AG09309 (cell line): ENCODE results near the gene HOXD9.
A peak's percentile ranks its signal among the peaks of the same experiment; 100 is the strongest.

Experiments
- DNase-seq: peaks from one replicate; pipeline ENCODE4 v3.0.0-alpha.2; 2010; ENCODE audit warnings: low read depth
- H3K4me3 ChIP-seq: 2 replicates; pipeline ENCODE4 v1.5.1; 2011; ENCODE audit warnings: mild to moderate bottlenecking, low read depth, low read length, moderate library complexity; ENCODE audit not compliant: control insufficient read depth
- TF ChIP-seq, protein P1 (sequence below): IDR thresholded peaks from 2 replicates; pipeline ENCODE4 v1.5.1; 2011; ENCODE audit warnings: mild to moderate bottlenecking, low read depth, low read length, inconsistent platforms; ENCODE audit not compliant: insufficient read depth, control insufficient read depth; ENCODE audit errors: missing control alignments

Gene HOXD9

GRCh38 chr2:176131848-176132158 is 9.3 kb downstream of the HOXD9 start:
- TF ChIP-seq, protein P1, sequence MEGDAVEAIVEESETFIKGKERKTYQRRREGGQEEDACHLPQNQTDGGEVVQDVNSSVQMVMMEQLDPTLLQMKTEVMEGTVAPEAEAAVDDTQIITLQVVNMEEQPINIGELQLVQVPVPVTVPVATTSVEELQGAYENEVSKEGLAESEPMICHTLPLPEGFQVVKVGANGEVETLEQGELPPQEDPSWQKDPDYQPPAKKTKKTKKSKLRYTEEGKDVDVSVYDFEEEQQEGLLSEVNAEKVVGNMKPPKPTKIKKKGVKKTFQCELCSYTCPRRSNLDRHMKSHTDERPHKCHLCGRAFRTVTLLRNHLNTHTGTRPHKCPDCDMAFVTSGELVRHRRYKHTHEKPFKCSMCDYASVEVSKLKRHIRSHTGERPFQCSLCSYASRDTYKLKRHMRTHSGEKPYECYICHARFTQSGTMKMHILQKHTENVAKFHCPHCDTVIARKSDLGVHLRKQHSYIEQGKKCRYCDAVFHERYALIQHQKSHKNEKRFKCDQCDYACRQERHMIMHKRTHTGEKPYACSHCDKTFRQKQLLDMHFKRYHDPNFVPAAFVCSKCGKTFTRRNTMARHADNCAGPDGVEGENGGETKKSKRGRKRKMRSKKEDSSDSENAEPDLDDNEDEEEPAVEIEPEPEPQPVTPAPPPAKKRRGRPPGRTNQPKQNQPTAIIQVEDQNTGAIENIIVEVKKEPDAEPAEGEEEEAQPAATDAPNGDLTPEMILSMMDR = no peak
- DNase-seq = no peak
- no peak overlapping the region for H3K4me3 ChIP-seq

DNA sequence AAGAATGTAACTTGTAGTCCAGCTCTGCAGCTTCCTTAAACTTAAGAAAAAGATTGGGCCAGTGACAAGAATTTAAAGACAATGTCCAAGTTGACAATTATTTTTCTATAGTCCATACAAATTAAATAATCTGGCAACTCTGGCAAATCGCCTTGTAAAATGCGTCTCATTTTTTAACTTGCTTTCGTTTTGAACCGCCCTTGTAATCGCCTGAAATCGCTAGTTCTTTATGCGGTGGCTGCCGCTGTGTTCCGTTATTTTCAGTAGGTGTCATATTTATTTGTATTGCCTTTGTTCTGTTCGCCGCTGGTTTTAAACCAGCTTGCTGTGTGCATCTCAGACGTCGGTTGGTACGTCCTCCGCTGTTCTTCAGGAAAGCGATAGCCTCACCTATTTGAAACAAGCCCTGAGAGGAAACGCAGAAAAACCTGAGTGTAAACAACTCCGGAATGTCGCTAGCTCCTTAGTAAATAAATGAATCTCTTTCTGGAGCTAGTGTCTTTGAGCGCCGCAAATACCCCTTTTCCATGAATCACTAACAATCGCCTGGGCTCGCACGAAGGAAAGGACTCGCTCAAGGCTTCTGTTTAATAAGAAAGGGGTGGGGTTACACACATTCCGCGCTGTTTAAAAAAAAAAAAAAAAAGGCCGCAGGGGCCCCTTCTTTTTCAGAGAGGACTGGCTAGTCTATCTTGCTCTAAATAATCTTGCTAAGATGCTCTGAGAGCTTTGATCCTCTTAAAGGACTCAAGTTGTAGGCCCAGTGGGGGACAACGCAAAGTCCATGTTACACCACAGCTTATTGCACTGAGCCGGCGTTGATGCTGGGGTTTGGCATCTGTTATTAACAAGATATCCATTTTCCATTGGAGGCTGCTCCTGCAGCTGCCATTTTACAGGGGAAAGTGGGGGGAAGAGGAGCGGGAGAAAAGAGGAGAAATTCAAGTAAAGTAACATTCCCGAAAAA is 10.0 kb downstream of the HOXD9 start:
- TF ChIP-seq, protein P1 = no peak
- no peak for DNase-seq
- H3K4me3 ChIP-seq = no peak overlapping the region

DNA sequence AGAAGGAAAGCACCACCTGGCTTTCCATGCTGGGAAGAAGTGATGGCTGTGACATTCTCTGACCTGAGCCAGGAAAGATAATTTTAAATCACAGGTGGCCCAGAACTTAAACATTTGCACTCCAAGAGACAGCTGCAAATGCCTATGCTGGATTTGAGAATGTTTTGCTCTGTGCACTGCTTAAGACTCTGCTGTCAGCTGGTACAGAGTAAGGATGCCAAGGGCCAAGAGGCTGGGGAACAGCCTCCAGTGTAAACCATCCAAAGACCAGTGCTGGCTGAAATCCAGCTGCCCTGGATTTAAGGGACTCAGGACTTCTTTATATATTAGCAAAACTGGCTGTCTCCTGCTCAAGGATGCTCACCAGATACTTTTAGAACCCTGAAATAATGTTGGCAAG is 10.9 kb downstream of the HOXD9 start:
- no peak overlapping the region for H3K4me3 ChIP-seq
- TF ChIP-seq, protein P1 = no peak
- no peak for DNase-seq

DNA sequence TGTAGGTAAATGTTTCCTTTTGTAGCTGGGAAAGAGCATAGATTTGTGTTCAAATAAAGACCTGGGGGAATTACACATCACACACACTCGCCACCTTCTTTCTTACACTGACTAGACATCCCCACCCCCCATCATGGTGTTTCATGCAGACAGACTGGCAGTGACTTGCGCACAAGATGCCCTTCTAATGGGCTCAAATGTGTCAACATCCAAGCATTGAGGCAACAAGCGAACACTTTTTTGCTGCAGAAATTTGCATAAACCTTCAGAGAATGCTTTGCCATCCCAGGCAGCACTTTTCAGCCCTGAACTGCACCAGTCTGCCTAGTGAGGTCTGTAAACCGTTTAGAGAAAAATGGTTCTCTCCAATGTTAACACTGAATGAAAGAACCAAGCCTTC is 11.5 kb downstream of the HOXD9 start:
- TF ChIP-seq, protein P1 = no peak
- H3K4me3 ChIP-seq = no peak overlapping the region
- DNase-seq = no peak

- H3K4me3 ChIP-seq = no peak overlapping the region
- DNase-seq = no peak
- TF ChIP-seq, protein P1 = no peak
Observed at GRCh38 chr2:176135035-176135440, 12.5 kb downstream of the HOXD9 start.

DNA sequence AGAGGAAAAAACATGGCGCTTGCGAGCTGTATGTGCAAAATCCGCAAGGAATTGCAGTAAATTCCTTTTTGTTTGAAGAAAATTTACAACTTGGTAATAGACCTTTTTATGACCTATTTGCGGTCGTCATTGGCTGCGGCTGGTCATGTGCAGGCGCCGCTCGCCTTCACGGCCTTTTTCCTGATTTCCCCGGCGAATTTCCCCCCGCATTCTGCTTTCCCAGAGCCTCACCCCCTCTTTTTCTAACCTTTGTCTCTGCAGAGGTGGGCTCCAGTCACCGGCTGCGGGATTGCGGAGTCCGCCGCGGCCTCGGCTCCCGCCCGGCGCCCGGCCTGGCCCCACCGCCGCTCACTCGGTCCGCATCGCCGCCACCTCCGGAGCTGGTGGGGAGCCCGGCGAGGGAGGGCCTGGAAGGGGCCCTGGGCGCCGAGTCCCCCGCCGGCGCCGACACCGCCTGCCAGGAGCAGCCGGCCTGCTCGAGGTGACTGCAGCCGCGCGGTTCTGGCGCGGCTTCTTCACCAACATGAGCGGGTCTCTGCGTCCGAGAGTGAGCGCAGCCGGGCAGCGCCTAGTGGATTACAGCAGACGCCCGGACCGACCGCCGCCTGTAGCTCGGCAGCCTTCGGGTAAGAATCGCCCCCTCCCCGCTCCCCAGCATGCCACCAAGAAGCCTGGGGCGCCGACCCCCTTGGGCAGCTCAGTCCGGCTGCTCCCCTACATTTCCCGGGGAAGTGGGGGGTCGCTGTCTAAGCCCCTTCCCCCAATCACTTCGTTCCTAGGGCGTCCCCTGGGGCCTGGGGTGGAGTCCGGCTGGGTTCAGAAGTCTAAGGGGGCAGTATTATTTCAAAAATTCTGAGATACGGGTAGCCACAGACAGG is 14.1 kb downstream of the HOXD9 start:
- peak overlapping the region; percentile 69 for H3K4me3 ChIP-seq
- TF ChIP-seq, protein P1 = peak; percentile 10
- DNase-seq = no peak
